Astrocyte of the hippocampus (primary cell): ENCODE measurements around the gene TCF23.
A peak's percentile ranks its signal among the peaks of the same experiment; 100 is the strongest.
"Not testable (repeated sequence)": the region's sequence is repeated elsewhere in the genome, so short reads cannot be mapped to it uniquely, and the experiment has no call there.

Experiments
- DNase-seq: peaks from one replicate; pipeline ENCODE4 v3.0.0; 2011; ENCODE audit warnings: low read depth, low spot score

TCF23 gene

DNA sequence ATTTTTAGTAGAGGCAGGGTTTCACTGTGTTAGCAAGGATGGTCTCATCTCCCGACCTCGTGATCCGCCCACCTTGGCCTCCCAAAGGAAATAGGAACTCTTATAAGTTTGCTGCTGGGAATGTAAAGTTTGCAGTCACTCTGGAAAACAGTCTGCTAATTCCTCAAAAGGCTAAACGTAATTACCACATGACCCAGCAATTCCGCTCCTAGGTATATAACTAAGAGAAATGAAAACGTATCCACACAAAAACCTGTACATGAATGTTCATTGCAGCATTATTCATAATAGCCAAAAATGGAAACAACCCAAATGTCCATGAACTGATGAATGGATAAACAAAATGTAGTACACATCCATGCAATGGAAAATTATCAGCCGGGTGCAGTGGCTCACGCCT lies 41.2 kb downstream of the TCF23 start:
- no peak for DNase-seq

DNA sequence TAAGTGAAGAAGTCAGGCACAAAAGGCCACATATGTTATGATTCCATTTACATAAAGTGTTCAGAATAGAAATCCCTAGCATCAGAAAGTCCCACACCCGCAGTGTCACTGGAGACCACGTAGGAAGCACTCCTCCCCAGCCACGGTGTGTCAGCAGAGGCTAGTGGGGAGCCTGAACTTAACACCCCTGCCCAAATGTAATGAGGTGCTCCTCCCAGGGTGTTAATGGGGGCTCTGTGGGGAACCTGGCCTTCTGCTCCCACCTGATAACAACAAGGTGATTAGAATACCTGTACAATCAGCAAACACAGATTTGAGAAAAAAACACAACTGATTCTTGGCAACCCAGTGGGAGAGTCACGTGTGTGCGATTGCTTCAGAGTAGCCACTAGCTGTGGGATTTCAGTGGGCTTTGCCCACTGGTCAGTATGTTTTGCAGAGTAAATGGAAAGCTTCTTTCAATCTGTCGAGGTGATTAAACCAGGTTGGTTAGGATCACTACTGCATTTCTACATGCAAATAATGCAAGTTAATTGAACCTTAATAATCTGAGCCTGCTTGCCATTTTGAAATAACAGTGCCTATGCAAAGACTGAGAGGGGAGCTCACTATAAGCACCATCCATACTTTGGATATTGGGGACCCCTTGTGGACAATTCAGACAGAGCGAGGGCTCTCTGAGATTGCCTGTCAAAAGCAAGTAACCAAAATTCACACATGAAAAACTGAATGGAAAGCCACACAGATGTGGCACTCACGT lies 42.4 kb downstream of the TCF23 start:
- peak; percentile 66 for DNase-seq

DNA sequence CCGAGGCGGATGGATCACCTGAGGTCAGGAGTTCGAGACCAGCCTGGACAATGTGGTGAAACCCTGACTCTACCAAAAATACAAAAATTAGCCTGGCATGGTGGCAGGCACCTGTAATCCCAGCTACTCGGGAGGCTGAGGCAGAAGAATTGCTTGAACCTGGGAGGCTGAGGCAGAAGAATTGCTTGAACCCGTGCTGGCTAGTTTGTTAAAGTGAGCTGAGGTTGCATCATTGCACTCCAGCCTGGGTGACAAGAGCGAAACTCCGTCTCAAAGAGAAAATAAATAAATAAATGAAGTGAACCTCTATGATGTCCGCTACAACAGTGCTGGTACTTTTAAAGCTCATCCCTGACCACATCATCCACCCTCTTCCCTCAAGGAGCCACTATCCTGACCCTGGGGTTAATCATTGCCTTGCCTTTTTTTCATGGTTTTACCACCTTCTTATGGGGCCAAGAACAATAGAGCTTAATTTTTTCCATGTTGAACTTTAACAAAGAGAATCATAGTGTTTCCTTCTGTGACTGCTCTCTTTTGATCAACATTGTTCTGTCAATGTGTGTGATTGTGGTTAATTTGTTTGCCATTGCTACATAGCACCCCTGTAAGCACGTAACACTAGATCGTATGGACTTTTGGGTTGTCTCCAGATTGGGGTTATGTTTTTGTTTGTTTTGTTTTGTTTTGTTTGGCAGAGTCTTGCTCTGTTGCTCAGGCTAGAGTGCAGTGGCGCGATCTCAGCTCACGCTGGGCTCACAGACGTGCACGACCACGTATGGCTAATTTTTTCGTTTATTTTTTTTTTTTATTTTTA lies 45.9 kb downstream of the TCF23 start:
- DNase-seq: no peak

DNA sequence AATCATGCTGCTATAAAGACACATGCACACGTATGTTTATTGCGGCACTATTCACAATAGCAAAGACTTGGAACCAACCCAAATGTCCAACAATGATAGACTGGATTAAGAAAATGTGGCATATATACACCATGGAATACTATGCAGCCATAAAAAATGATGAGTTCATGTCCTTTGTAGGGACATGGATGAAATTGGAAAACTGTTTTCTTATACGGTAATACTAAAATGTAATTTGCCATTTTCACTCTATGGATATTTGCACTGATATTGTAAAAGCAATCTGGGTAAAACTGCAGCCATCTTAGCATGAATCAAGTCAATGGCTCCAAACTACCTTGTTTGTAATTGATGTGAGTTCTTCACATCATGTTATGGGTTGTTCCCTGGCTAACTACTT lies 47.0 kb downstream of the TCF23 start:
- not testable (repeated sequence) for DNase-seq

DNA sequence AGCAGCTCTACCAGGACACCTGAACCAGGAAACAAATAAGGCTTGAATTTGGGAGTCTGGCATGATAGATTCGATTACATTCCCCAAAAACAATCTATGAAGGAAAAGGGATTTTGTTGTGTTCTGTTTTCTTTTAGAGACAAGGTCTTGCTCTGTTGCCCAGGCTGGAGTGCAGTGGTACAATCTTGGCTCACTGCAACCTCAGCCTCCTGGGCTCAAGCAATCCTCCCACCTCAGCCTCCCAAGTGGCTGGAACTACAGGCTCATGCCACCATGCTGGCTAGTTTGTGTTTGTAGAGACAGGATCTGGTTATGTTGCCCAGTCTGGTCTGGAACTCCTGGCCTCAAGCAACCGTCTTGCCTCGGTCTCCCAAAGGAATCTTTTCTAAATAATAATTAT lies 49.3 kb downstream of the TCF23 start:
- DNase-seq: not testable (repeated sequence)

DNA sequence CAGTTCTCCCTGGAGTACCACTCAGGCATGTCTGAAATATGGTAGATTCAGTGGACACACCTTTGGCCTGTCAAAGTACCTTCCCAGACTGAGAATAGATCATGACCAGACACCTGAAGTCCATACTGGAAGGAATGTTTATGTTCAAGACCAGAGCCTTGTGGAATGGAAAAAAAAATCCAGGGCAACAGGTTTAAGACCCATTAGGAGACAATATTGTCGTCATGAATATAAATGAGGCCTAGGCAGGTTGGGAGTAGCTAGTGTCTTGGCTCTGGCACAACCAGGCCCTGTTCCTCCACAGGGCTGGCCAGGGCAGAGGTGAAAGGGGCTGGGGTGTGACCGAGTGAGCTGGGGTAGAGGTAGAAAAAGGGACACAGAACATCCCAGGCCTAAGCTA lies 49.8 kb downstream of the TCF23 start:
- no peak for DNase-seq

DNA sequence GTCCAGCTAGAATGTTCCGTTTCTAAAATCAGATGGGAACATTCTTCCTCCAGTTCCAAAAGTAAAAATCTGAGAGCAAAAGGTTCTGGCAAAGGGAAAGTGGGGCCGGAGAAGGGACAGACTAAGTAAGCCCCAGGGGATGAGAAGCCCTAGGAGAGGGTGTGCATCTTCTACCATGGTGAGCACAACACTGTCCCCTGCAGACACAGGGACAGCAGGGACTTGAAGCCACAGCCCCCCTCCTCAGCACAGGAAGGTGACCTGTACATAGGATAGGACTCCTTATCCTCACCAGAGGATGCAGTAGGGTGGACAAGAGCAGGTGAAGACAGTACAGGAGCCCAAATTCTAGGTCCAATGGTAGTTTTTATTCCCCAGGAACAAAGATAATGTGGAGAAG lies 50.4 kb downstream of the TCF23 start:
- no peak for DNase-seq

DNA sequence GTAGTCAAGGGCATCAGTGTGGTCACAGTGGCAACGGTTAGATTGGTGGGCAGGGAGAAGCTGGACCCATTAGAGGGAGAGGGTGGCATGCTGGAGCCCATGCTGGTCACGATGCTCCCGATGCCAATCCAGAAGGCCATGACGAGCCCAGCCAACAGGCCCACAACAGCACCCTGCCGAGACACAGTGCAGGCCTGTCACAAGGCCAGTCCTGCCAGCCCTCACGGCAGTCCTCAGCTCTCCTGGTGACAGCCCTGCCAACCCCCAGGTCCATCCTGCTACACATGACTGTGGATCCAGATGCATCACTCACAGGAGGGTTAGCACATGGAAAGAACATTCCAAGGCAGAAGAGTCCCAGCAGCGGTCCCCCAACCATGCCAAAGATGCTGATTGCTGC lies 52.9 kb downstream of the TCF23 start:
- DNase-seq: no peak

DNA sequence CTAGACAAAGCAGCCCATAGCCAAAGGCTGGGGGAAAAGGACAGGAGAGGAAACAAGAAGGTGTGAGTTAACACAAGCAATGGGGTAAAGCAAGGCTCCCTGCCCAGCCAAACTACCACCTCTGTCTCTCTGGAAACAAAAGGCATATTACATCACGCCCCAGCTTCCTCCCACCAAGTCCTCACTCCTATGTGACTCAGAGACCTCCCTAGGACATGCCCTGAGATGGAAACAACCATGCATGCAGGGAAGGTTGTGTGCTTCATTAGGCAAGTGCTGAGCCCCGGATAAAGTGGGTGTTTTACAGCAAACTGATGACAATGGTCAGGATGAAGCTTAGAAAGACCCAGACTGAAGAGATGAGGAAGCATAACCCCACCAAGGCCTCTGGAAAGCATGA lies 54.0 kb downstream of the TCF23 start:
- peak; percentile 48 for DNase-seq

DNA sequence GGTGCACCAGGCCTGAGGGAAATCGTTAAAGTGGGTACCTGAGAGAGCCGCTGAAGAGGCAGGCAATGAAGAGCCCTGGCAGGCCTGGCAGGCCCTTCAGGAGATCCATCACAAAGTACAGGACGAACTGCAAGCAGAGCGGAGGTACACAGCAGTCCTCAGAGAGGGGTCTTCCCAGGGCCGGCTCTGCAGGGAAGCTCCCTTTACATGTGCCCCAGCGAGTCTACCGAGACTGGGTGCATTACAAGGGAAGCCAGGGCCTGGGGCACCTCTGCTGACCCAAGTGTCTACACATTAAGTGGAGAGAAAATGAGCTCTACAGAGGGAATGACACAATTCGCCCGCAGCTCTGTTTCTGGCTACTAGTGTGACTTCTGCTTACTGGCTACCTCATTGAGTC lies 54.9 kb downstream of the TCF23 start:
- no peak for DNase-seq

DNA sequence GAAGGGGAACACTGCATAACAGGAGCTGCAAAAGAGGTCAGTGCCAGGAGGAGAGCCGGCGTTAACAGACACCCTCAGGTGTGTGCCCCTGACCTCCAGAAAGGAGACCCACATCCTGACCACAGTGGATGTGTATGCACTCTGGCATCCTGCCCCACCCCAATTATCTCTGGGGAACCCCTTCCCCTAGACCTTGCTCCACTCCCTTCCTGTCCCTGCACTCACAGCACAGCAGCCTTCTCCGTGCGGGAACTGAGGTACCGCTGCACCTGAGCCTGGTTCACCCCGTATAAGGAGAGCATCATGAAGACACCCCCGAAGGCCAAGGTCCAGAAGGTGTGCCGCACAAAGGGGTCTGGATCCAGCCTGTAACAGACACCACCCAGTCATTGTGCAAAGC lies 55.8 kb downstream of the TCF23 start:
- no peak for DNase-seq

DNA sequence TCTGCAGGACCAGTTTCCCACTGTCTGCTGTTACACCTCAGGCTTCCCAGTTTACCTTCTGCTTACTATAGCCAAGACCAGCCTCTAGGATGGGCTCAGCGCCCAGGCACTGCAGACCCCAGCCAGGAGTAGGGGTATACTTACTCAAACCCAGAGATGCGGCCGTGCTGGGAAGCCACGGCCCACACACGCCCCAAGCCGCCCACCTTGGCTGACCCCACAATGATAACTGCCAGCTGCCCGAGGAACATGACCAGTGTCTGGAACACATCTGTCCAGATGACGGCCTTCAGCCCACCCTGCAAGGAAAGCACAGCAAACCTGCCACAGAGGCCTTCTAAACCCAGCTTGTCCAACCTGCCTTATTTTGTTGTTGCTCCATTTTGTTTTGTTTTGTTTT lies 56.4 kb downstream of the TCF23 start:
- DNase-seq: no peak

DNA sequence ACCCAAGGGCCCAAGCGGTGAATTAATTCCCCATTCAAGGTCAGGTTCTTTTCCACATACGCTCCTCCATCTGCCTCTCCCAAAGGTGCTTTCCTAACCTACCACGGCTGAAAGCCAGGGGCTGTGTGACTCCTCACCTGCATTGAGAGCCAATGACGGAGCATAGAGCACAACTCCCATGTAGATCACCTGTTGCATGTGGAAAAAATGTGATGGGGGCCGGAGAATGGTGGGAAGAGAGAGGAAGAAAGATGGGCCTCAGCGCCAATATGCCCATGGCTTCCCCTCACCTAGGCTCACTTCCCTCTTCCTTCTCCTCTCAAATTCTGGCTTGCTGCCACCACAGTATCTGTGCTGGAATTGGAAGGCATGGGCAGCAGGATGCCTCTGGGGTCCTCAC lies 57.5 kb downstream of the TCF23 start:
- DNase-seq: no peak
